IMR-90 (cell line): Measurements from ENCODE around the gene GAREM2.

ENCODE experiments used
- CHD1 ChIP-seq: IDR thresholded peaks from 2 replicates; pipeline ENCODE4 v1.6.1; 2012; ENCODE audit warnings: low read depth, low read length, improper control_type of control experiment
- MXI1 ChIP-seq: IDR thresholded peaks from 2 replicates; pipeline ENCODE4 v1.6.1; 2012; ENCODE audit warnings: low read depth, mild to moderate bottlenecking, low read length, moderate library complexity, borderline replicate concordance
- POLR2A ChIP-seq: IDR thresholded peaks from 2 replicates; pipeline ENCODE4 v1.6.1; 2012; ENCODE audit warnings: mild to moderate bottlenecking, low read depth, low read length
- RAD21 ChIP-seq: IDR thresholded peaks from 2 replicates; pipeline ENCODE4 v1.6.1; 2012; ENCODE audit warnings: low read length, improper control_type of control experiment
- RCOR1 ChIP-seq: IDR thresholded peaks from 2 replicates; pipeline ENCODE4 v1.6.1; 2012; ENCODE audit warnings: mild to moderate bottlenecking, low read length, improper control_type of control experiment; ENCODE audit not compliant: insufficient replicate concordance
- TF ChIP-seq, protein P1 (sequence below): conservative IDR thresholded peaks from 2 replicates; pipeline ENCODE4 v1.5.1; 2012; ENCODE audit warnings: mild to moderate bottlenecking, low read depth, low read length, improper control_type of control experiment
- TF ChIP-seq, protein P2 (sequence below): fragments of 150-350 bp; IDR thresholded peaks from 2 replicates; pipeline ENCODE4 v1.6.1; 2017; ENCODE audit warnings: mild to moderate bottlenecking, antibody characterized with exemption, low read length, low read depth

DNA sequence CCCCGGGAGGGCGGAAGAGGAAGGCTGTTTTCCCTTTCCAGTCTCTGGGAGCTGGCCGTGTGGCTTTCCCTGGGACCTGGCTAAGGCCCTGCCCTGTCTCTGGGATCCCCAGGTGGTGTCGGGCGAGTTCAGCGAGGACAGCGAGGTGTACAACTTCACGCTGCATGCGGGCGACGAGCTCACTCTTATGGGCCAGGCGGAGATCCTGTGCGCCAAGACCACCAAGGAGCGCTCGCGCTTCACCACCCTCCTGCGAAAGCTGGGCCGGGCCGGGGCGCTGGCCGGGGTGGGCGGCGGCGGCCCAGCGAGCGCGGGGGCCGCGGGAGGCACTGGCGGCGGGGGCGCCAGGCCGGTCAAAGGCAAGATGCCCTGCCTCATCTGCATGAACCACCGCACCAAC, 11.2 kb downstream of the GAREM2 start:
- TF ChIP-seq, protein P1, sequence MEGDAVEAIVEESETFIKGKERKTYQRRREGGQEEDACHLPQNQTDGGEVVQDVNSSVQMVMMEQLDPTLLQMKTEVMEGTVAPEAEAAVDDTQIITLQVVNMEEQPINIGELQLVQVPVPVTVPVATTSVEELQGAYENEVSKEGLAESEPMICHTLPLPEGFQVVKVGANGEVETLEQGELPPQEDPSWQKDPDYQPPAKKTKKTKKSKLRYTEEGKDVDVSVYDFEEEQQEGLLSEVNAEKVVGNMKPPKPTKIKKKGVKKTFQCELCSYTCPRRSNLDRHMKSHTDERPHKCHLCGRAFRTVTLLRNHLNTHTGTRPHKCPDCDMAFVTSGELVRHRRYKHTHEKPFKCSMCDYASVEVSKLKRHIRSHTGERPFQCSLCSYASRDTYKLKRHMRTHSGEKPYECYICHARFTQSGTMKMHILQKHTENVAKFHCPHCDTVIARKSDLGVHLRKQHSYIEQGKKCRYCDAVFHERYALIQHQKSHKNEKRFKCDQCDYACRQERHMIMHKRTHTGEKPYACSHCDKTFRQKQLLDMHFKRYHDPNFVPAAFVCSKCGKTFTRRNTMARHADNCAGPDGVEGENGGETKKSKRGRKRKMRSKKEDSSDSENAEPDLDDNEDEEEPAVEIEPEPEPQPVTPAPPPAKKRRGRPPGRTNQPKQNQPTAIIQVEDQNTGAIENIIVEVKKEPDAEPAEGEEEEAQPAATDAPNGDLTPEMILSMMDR: no peak
- TF ChIP-seq CHD1 (no peak), RAD21 (no peak), MXI1 (no peak), POLR2A (no peak), RCOR1 (no peak)
- TF ChIP-seq, protein P2, sequence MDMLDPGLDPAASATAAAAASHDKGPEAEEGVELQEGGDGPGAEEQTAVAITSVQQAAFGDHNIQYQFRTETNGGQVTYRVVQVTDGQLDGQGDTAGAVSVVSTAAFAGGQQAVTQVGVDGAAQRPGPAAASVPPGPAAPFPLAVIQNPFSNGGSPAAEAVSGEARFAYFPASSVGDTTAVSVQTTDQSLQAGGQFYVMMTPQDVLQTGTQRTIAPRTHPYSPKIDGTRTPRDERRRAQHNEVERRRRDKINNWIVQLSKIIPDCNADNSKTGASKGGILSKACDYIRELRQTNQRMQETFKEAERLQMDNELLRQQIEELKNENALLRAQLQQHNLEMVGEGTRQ: no peak
